GM12891 (cell line): Measurements from ENCODE around the gene CACNA1S.

ENCODE experiments used
- POLR2A ChIP-seq: IDR thresholded peaks from 2 replicates; pipeline ENCODE4 v1.6.1; 2011; ENCODE audit warnings: low read depth, low read length, control low read depth
- TAF1 ChIP-seq: IDR thresholded peaks from 2 replicates; pipeline ENCODE4 v1.6.1; 2011; ENCODE audit warnings: low read depth, low read length, control low read depth

DNA sequence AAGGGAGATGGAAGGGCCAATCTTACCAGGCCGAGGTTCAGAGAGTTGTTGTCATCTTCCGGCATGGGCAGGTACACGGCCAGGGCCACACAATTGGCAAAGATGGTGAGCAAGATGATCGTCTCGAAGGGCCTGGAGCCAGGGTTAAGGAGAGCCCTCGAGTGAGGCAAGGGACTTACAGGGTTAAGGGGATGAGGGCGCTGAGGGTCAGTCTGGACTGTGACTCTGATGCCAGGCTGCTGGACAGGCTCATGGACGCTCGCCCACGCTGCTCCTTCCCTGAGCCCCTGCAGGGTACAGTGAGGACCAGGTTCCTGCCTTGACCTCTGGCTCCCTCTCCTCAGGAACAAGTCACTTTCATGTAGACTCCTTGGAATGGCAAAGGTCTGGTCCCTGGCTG is 2.1 kb downstream of the CACNA1S start:
- TF ChIP-seq TAF1 (no peak), POLR2A (no peak)
